ENCODE data around the gene NUP62. TPM values are rescaled to one million over a fixed set of nuclear protein-coding genes. Genes with fewer than 3 reads are reported as not detected.

The NUP62 gene
- total and polyA plus RNA-seq, 2 of the 4 experiments (the other 2 are of a cell fraction): 21.3 to 29.7 TPM

- TF ChIP-seq RCOR1 (IDR thresholded peaks at IDR 0.05; ENCODE audit: insufficient replicate concordance, low read length): no peak
- TF ChIP-seq MAFK (IDR thresholded peaks at IDR 0.05; ENCODE audit: low read depth, low read length): no peak
Observed at GRCh38 chr19:49923055-49924003, 6.0 kb downstream of the NUP62 start (continued).
